IgD-negative memory B cell (primary cell): ENCODE data around the gene IL17RA. TPM values are rescaled to one million over a fixed set of nuclear protein-coding genes. Genes with fewer than 3 reads are reported as not detected.
A peak's percentile ranks its signal among the peaks of the same experiment; 100 is the strongest.
"Not testable (repeated sequence)": the region's sequence is repeated elsewhere in the genome, so short reads cannot be mapped to it uniquely, and the experiment has no call there.

ENCODE experiments used
- H3K27ac Mint-ChIP-seq, 3 donors: one replicate each; pipeline ENCODE4 v1.8.0; 2020 to 2022; ENCODE audit warnings: mild to moderate bottlenecking in 3 of 3, mixed read lengths in 3 of 3, moderate library complexity in 1 of 3
- H3K27me3 Mint-ChIP-seq: one replicate; pipeline ENCODE4 v1.8.0; 2021; ENCODE audit warnings: mixed read lengths
- H3K36me3 Mint-ChIP-seq: one replicate; pipeline ENCODE4 v1.8.0; 2020; ENCODE audit warnings: mild to moderate bottlenecking, mixed read lengths
- H3K4me1 Mint-ChIP-seq, 3 donors: one replicate each; pipeline ENCODE4 v1.8.0; 2020 to 2022; ENCODE audit warnings: mixed read lengths in 3 of 3, mild to moderate bottlenecking in 1 of 3
- H3K4me3 Mint-ChIP-seq, 4 donors: one replicate each; pipeline ENCODE4 v1.8.0; 2020 to 2022; ENCODE audit warnings: mild to moderate bottlenecking in 4 of 4, mixed read lengths in 4 of 4, moderate library complexity in 3 of 4
- H3K9me3 Mint-ChIP-seq, 3 donors: one replicate each; pipeline ENCODE4 v1.8.0; 2020 to 2021; ENCODE audit warnings: mixed read lengths in 3 of 3, mild to moderate bottlenecking in 1 of 3
- polyA plus RNA-seq: library from polyadenylated mRNA; unstranded; fragments of 300-500 nt; fragmentation: Illumina TruSeq; gene quantifications from one replicate; pipeline ENCODE4 v1.2.3, GENCODE V29; 2021

Gene IL17RA
- polyA plus RNA-seq, 1 donor from 2014 or later = 13.5 TPM

- Mint-ChIP-seq H3K27ac (peak overlapping the region in 1 of 3 donors; percentile 47), H3K9me3 (no peaks in the 10 kb centered on the region), H3K36me3 (peaks cover 2% of the 10 kb centered on the region)
Measured at GRCh38 chr22:17137861-17138425, 53.1 kb downstream of the IL17RA start.

GRCh38 chr22:17138513-17138912 is 53.7 kb downstream of the IL17RA start:
- H3K4me3 Mint-ChIP-seq = no peak overlapping the region
- peaks cover 4% of the 10 kb centered on the region for H3K36me3 Mint-ChIP-seq
- no peaks in the 10 kb centered on the region for H3K4me1 Mint-ChIP-seq
- H3K27me3 Mint-ChIP-seq = no peaks in the 10 kb centered on the region
- H3K27ac Mint-ChIP-seq = peak overlapping the region in 1 of 3 donors; percentile 47
- H3K9me3 Mint-ChIP-seq = no peaks in the 10 kb centered on the region

More at GRCh38 chr22:17137861-17138425, 53.1 kb downstream of the IL17RA start:
- no peak overlapping the region for H3K4me3 Mint-ChIP-seq
- H3K27me3 Mint-ChIP-seq = no peaks in the 10 kb centered on the region
- H3K4me1 Mint-ChIP-seq = no peaks in the 10 kb centered on the region

DNA sequence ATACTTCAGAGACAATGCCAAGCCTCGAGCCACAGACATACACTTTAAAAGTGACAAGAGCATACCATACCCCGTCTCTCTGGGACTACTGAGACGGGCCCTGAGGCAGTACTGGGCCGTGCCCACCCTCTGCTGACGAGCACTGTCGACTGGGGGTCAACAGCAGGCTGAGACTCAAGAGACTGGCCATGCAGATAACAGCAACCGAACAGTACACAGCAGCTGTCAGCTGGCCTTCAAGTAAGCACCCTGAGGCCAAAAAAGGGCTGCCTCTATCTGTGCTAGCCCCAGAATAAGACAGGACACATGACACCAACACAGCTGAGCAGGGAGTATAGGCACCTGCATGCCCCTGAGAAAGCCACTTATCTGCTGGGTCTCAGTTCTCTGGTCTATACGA is 55.2 kb downstream of the IL17RA start:
- Mint-ChIP-seq H3K4me3 (peak overlapping the region in 1 of 4 donors; percentile 60), H3K4me1 (no peaks in the 10 kb centered on the region), H3K27ac (no peak overlapping the region), H3K36me3 (peaks cover 4% of the 10 kb centered on the region), H3K9me3 (no peaks in the 10 kb centered on the region), H3K27me3 (no peaks in the 10 kb centered on the region)

DNA sequence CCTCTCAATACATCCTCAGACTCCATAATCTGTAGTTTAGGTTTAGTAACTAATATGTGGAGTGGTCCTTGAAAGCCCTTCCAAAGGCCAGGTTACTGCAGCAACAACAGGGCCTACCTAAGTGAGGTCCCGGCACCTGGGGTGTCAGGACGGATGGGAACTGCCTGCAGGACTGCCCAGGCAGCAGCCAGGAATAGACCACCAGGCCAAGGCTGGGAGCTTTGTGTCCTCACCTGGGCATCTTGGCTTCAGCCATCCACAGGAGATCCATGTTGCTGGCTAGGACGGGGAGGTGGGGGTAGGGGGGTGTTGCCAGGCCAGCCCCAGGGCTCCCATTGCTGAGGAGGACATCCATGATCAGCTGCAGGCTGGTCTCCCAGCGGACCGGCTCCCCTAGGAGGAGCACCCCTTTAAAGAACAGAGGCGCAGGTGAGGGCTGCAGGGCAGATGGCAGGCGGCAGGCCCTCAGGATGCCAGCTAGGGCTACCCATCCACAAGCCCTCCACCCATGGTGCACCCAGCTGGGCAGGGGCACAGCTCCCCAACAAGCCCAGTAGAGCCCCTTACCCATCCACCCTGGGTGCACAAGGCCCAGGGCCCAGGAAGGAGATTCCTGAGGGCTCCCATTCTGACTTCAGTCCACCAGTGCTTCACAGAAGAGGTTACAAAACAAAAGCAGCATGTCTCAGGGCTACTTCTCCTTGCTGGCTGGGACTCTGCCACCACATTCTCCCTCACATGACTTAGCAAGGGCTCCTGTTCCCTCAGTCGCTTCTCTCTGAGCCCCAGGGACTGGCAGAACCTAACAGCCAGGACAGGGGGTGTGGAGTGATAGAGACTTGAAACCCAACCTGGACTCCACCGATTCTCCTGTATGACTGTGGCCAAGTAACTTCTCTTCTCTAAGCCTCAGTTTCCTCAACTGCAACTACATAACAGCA is 56.3 kb downstream of the IL17RA start:
- Mint-ChIP-seq H3K27ac (peak overlapping the region in 1 of 3 donors; percentile 47), H3K9me3 (no peaks in the 10 kb centered on the region), H3K4me1 (no peaks in the 10 kb centered on the region), H3K4me3 (no peak overlapping the region), H3K27me3 (no peaks in the 10 kb centered on the region), H3K36me3 (peaks cover 4% of the 10 kb centered on the region)

DNA sequence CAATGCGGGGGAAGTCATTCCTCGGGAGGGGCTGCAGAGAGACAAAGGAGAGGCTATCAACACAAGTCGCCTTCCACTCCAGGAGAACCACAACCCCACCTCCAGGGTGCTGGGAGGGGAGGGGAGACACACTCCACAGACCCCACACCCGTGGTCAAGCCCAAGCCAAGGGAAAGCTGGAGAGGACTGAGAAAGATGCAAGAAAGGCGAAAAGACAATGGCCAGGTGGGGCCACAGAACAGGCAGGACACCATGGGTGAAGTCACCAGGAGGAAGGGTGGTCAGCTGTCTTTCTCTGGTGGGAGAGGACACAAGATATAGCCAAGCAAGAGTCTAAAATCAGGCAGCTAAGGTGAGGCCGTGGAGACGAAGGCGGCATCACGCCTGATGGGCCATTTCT is 58.3 kb downstream of the IL17RA start:
- no peak overlapping the region for H3K4me3 Mint-ChIP-seq
- peaks cover 9% of the 10 kb centered on the region for H3K36me3 Mint-ChIP-seq
- no peaks in the 10 kb centered on the region for H3K27me3 Mint-ChIP-seq
- no peaks in the 10 kb centered on the region for H3K4me1 Mint-ChIP-seq
- H3K9me3 Mint-ChIP-seq = no peaks in the 10 kb centered on the region
- no peak overlapping the region for H3K27ac Mint-ChIP-seq

DNA sequence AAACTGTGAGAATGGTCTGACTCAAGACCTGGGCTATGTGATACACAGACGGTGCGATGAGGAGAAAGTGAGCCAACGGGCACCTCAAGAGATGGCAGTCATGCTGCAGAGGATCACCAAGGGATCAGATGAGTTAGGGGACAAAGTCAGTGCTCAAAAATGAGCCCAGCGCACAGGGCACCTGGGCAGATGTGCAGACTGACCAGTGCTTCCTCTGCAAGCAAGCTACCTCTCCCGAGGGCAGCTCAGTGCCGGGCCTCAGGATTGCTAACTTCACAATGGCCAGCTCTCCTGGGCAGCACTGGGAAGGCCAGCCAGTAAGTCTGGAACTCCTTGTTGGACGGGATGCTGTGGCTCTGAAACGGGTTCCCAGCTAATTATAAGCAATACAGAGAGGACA is 59.0 kb downstream of the IL17RA start:
- no peak overlapping the region for H3K4me3 Mint-ChIP-seq
- H3K4me1 Mint-ChIP-seq = no peaks in the 10 kb centered on the region
- no peak overlapping the region for H3K27ac Mint-ChIP-seq
- no peaks in the 10 kb centered on the region for H3K9me3 Mint-ChIP-seq
- H3K27me3 Mint-ChIP-seq = no peaks in the 10 kb centered on the region
- H3K36me3 Mint-ChIP-seq = peaks cover 9% of the 10 kb centered on the region

DNA sequence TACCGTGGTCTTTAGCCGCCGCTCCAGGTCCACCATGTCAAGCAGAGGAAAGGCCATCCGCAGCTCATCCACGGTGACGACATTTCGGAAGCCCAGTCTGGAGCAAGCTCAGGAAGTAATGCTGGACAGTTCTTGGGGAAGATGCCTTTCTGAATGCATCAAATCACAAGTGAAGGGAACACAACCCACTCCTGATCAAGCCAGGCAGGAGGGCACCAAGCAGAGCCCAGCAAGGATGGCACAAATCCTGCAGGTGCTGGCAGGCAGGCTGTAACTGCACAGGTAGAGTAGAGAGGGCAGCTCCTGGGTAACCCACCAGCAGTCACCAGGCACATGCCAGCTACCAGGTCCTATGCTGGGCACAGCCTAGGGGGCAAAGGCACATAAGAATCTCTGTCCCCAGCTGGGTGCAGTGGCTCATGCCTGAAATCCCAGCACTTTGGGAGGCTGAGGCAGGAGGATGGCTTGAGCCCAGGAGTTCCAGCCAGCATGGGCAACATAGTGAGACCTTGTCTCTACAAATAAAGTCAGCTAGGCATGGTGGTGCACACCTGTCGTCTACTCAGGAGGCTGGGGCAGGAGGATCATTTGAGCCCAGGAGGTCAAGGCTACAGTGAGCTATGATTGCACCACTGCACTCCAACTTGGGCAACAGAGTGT is 60.4 kb downstream of the IL17RA start:
- H3K27ac Mint-ChIP-seq = no peak overlapping the region
- no peaks in the 10 kb centered on the region for H3K27me3 Mint-ChIP-seq
- peaks cover 9% of the 10 kb centered on the region for H3K36me3 Mint-ChIP-seq
- H3K9me3 Mint-ChIP-seq = no peaks in the 10 kb centered on the region
- no peaks in the 10 kb centered on the region for H3K4me1 Mint-ChIP-seq
- no peak overlapping the region for H3K4me3 Mint-ChIP-seq

DNA sequence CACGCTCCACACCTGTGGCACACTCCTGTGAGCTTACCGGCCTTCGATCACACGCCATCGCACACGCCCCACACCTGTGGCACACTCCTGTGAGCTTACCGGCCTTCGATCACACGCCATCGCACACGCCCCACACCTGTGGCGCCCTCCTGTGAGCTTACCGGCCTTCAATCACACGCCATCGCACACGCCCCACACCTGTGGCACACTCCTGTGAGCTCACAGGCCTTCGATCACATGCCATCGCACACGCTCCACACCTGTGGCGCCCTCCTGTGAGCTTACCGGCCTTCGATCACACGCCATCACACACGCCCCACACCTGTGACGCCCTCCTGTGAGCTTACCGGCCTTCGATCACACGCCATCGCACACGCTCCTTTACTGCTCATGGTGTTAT is 62.7 kb downstream of the IL17RA start:
- not testable (repeated sequence) for H3K4me3 Mint-ChIP-seq, H3K36me3 Mint-ChIP-seq, H3K9me3 Mint-ChIP-seq, H3K27me3 Mint-ChIP-seq, H3K27ac Mint-ChIP-seq, H3K4me1 Mint-ChIP-seq

- Mint-ChIP-seq H3K27ac (no peak overlapping the region), H3K36me3 (peaks cover 5% of the 10 kb centered on the region), H3K4me1 (peaks cover 0 to 7% (median 5%) of the 10 kb centered on the region in 3 donors)
Measured at GRCh38 chr22:17149076-17149815, 64.4 kb downstream of the IL17RA start.

DNA sequence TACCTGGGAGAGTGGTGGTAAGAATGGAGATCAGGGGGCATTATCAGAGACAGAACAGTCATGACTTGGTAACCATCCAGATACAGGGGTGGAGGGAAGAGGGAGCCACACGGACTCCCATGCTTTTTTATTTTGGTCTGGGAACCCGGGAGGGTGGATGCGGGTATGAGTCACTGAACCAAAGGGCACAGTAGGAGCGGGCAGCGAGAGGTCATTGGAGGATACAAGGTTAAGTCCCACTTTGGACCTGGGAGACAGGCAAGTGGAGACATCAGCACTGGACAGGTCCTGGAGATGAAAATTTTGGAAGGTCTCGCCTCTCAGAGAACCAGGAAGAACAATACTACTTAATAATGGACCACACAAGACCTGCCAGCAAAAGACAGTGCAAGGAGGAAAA is 67.5 kb downstream of the IL17RA start:
- Mint-ChIP-seq H3K4me1 (peaks cover 6 to 17% (median 14%) of the 10 kb centered on the region in 3 donors), H3K9me3 (no peaks in the 10 kb centered on the region), H3K27me3 (no peaks in the 10 kb centered on the region), H3K27ac (peak overlapping the region in 1 of 3 donors; percentile 22), H3K4me3 (peak overlapping the region in 1 of 4 donors; percentile 39), H3K36me3 (peaks cover 5% of the 10 kb centered on the region)

More at GRCh38 chr22:17149076-17149815, 64.4 kb downstream of the IL17RA start:
- H3K27me3 Mint-ChIP-seq = no peaks in the 10 kb centered on the region
- no peak overlapping the region for H3K4me3 Mint-ChIP-seq
- no peaks in the 10 kb centered on the region for H3K9me3 Mint-ChIP-seq

DNA sequence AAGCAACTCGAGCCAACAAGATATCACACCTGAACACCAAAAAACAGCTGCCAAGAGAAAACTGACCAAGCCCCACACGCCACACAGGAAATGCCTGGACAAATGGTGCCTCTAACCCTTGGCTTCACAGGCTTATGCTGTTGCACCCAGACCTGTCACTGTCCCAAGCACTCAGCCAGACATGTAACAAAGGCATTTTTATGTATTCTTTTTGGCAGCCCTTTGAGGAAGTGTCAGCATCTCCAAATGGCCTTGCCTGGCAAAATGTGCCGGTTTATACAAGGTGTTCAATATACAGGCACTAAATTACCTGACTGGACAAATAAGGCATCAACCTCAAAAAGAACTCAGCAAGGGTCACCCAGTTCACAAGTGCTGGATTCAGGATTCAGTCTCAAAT is 68.2 kb downstream of the IL17RA start:
- peaks cover 6 to 17% (median 14%) of the 10 kb centered on the region in 3 donors for H3K4me1 Mint-ChIP-seq
- no peaks in the 10 kb centered on the region for H3K9me3 Mint-ChIP-seq
- no peaks in the 10 kb centered on the region for H3K36me3 Mint-ChIP-seq
- no peak overlapping the region for H3K27ac Mint-ChIP-seq
- no peaks in the 10 kb centered on the region for H3K27me3 Mint-ChIP-seq
- no peak overlapping the region for H3K4me3 Mint-ChIP-seq

DNA sequence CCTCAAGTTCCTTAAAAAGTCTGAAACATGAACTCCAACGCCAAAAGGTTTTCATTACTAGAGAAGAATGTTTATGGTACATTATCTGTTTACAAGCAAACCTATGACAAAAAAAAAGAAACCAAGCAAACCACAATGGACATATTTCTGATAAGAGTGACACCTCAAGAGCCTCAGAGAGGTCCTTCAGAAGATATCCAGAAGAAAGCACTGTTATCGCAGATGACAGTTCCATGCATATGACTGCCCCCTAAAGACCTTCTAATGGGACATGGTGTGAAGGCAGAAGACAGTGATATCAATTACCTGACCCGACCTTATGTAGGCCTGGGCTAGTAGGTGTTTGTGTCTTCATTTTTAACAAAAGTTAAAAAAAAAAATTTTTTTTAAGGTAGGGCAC is 71.1 kb downstream of the IL17RA start:
- peaks cover 13 to 21% (median 19%) of the 10 kb centered on the region in 3 donors for H3K4me1 Mint-ChIP-seq
- H3K36me3 Mint-ChIP-seq = no peaks in the 10 kb centered on the region
- H3K27ac Mint-ChIP-seq = peak overlapping the region; percentile 9 to 62 (median 31)
- H3K4me3 Mint-ChIP-seq = peak overlapping the region in 1 of 4 donors; percentile 27
- H3K9me3 Mint-ChIP-seq = no peaks in the 10 kb centered on the region
- H3K27me3 Mint-ChIP-seq = no peaks in the 10 kb centered on the region

- H3K4me1 Mint-ChIP-seq = peaks cover 13 to 17% (median 15%) of the 10 kb centered on the region in 3 donors
- H3K27ac Mint-ChIP-seq = peak overlapping the region in 1 of 3 donors; percentile 73
Measured at GRCh38 chr22:17157714-17158113, 72.9 kb downstream of the IL17RA start.

GRCh38 chr22:17158176-17158567 is 73.4 kb downstream of the IL17RA start:
- peaks cover 13 to 17% (median 15%) of the 10 kb centered on the region in 3 donors for H3K4me1 Mint-ChIP-seq
- H3K27ac Mint-ChIP-seq = peak overlapping the region in 2 of 3 donors; percentile 29 to 73
- peak overlapping the region; percentile 86 to 91 (median 88) for H3K4me3 Mint-ChIP-seq
- no peaks in the 10 kb centered on the region for H3K27me3 Mint-ChIP-seq
- H3K36me3 Mint-ChIP-seq = no peaks in the 10 kb centered on the region
- H3K9me3 Mint-ChIP-seq = no peaks in the 10 kb centered on the region

More at GRCh38 chr22:17157714-17158113, 72.9 kb downstream of the IL17RA start:
- no peaks in the 10 kb centered on the region for H3K36me3 Mint-ChIP-seq
- no peaks in the 10 kb centered on the region for H3K9me3 Mint-ChIP-seq
- peak overlapping the region; percentile 86 to 91 (median 88) for H3K4me3 Mint-ChIP-seq
- H3K27me3 Mint-ChIP-seq = no peaks in the 10 kb centered on the region
